Keratinocyte (primary cell): ENCODE results near the gene CNTNAP5. TPM values are rescaled to one million over a fixed set of nuclear protein-coding genes. Genes with fewer than 3 reads are reported as not detected.

ENCODE experiments used
- DNase-seq: peaks from one replicate; pipeline ENCODE4 v3.0.0-alpha.2; 2011; ENCODE audit warnings: low read depth, missing footprints, low spot score
- FAIRE-seq: peaks from 2 replicates; lab custom pipeline; 2011; peaks lifted over from hg19 to GRCh38; lab: Jason Lieb, UNC
- H2AFZ ChIP-seq: 2 replicates; pipeline ENCODE4 v1.6.0; 2012; ENCODE audit warnings: low read length, control low read depth, inconsistent platforms; ENCODE audit not compliant: control insufficient read depth
- H3K27ac ChIP-seq: 2 replicates; pipeline ENCODE4 v1.5.1; 2011; ENCODE audit warnings: low read length; ENCODE audit not compliant: control insufficient read depth, insufficient read depth
- H3K27me3 ChIP-seq: 3 replicates; pipeline ENCODE4 v1.6.0; 2011; ENCODE audit warnings: low read length; ENCODE audit not compliant: control insufficient read depth, insufficient read depth; ENCODE audit errors: extremely low read depth
- H3K36me3 ChIP-seq, 2 experiments: 2 replicates in 1 of 2; 3 replicates in 1 of 2; pipeline ENCODE4 v1.5.1; 2011; ENCODE audit warnings: low read length in 2 of 2, mild to moderate bottlenecking in 1 of 2; ENCODE audit not compliant: control insufficient read depth in 2 of 2, insufficient read depth in 2 of 2; ENCODE audit errors: extremely low read depth in 1 of 2
- H3K4me1 ChIP-seq: 3 replicates; pipeline ENCODE4 v1.5.1; 2011; ENCODE audit warnings: low read length; ENCODE audit not compliant: control insufficient read depth, insufficient read depth; ENCODE audit errors: extremely low read depth
- H3K4me2 ChIP-seq: 3 replicates; pipeline ENCODE4 v1.6.0; 2011; ENCODE audit warnings: low read depth, low read length; ENCODE audit not compliant: control insufficient read depth, insufficient read depth; ENCODE audit errors: extremely low read depth
- H3K4me3 ChIP-seq, 3 experiments: fragments of 200-600 bp in 1 of 3; sonication (generic) in 1 of 3; 2 replicates in 2 of 3; 3 replicates in 1 of 3; pipeline ENCODE4 v1.5.1; 2011 to 2016; ENCODE audit warnings: low read length in 3 of 3, mild to moderate bottlenecking in 3 of 3, control low read depth in 2 of 3, inconsistent platforms in 1 of 3, low read depth in 1 of 3, mixed read lengths in 1 of 3, mixed run types in 1 of 3, moderate library complexity in 1 of 3; ENCODE audit not compliant: control insufficient read depth in 2 of 3, insufficient read depth in 2 of 3; ENCODE audit errors: extremely low read depth in 1 of 3
- H3K79me2 ChIP-seq: 2 replicates; pipeline ENCODE4 v1.6.0; 2012; ENCODE audit warnings: low read length; ENCODE audit not compliant: control insufficient read depth, insufficient read depth
- H3K9ac ChIP-seq: 3 replicates; pipeline ENCODE4 v1.6.0; 2011; ENCODE audit warnings: low read length; ENCODE audit not compliant: control insufficient read depth, insufficient read depth; ENCODE audit errors: extremely low read depth
- H3K9me1 ChIP-seq: 3 replicates; pipeline ENCODE4 v1.6.0; 2011; ENCODE audit warnings: low read length; ENCODE audit not compliant: control insufficient read depth, insufficient read depth; ENCODE audit errors: extremely low read depth
- H3K9me3 ChIP-seq: 2 replicates; pipeline ENCODE4 v1.5.1; 2012; ENCODE audit warnings: low read depth, low read length; ENCODE audit not compliant: control insufficient read depth
- H4K20me1 ChIP-seq: 3 replicates; pipeline ENCODE4 v1.6.0; 2011; ENCODE audit warnings: low read length; ENCODE audit not compliant: control insufficient read depth, insufficient read depth; ENCODE audit errors: extremely low read depth
- EZH2 ChIP-seq: IDR thresholded peaks from one replicate; pipeline ENCODE4 v1.6.1; 2012; ENCODE audit warnings: inconsistent platforms, mild to moderate bottlenecking, low read length, moderate library complexity
- dilution Hi-C: fragments of 300-500 bp; cut with MboI; formaldehyde crosslinking; loops from one replicate; pipeline ENCODE4 v1.7.0; 2020; ENCODE audit warnings: low sequenced_read_pairs; ENCODE audit not compliant: extremely low pct_ligation_motif_present
- polyA plus RNA-seq, 5 experiments: library from polyadenylated mRNA; depleted of rRNA in 3 of 5; stranded (reverse) in 3 of 5; stranded (forward) in 1 of 5; unstranded in 1 of 5; fragments of >200 nt; gene quantifications; 1 replicate in 1 of 5; 2 replicates in 3 of 5; 3 replicates in 1 of 5; pipeline versions ENCODE4 v1.2.1 to v1.2.3, GENCODE V29; 2011 to 2012; ENCODE audit warnings: missing spikeins in 2 of 5, low read depth in 1 of 5, low replicate concordance in 1 of 5
- TF ChIP-seq, protein P1 (sequence below), 3 experiments: IDR thresholded peaks in 1 of 3; conservative IDR thresholded peaks in 1 of 3; optimal IDR thresholded peaks in 1 of 3; 2 replicates in 2 of 3; 3 replicates in 1 of 3; pipeline versions ENCODE3 to v1.5.1; 2011; ENCODE audit warnings: low read length in 3 of 3, mild to moderate bottlenecking in 3 of 3, moderate library complexity in 2 of 3, control low read depth in 1 of 3, inconsistent platforms in 1 of 3; ENCODE audit not compliant: insufficient read depth in 2 of 3; ENCODE audit errors: extremely low read depth in 1 of 3

CNTNAP5 gene
- polyA plus RNA-seq, 1 donor (not counting 4 experiments of a cell fraction or from before 2014, with no cell fraction given), result not detected

DNA sequence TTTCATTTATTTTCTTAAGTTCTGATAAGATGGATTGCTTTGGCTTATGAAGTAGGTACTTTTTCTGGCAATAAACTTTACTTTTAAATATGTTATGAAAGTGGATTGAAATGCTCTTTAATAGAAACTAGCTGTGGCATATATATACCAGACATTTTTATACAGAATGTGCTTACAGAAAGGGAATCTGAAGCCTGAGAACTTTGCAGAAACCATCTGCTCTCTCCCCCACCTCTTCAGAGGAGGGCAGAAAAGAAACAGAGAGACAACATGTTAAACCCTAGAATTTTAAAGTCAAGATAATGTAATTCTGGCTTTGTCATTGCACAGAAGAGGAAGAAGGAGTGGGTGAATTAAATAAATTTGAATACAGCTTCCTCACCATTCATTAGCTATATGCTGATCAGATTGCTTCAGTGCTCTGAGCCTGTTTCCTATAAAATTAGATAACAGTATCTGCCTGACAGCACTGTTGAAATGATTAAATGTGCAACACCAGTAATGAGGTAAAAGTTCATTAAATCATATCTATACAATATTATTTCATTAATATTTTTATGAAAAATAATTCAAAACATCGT, 247.3 kb downstream of the CNTNAP5 start:
- Histone ChIP-seq H3K9ac (no peak overlapping the region), H3K36me3 (no peaks in the 10 kb centered on the region), H4K20me1 (no peaks in the 10 kb centered on the region), H3K4me1 (no peaks in the 10 kb centered on the region), H3K9me3 (no peaks in the 10 kb centered on the region), H3K9me1 (no peaks in the 10 kb centered on the region), H3K27me3 (no peaks in the 10 kb centered on the region), H3K27ac (no peak overlapping the region), H3K79me2 (no peaks in the 10 kb centered on the region), H2AFZ (no peak overlapping the region), H3K4me3 (no peak overlapping the region), H3K4me2 (no peak overlapping the region)
- dilution Hi-C loops, result no loop called here
- FAIRE-seq (no peak), DNase-seq (no peak)
- no peak for TF ChIP-seq EZH2
- TF ChIP-seq, protein P1, sequence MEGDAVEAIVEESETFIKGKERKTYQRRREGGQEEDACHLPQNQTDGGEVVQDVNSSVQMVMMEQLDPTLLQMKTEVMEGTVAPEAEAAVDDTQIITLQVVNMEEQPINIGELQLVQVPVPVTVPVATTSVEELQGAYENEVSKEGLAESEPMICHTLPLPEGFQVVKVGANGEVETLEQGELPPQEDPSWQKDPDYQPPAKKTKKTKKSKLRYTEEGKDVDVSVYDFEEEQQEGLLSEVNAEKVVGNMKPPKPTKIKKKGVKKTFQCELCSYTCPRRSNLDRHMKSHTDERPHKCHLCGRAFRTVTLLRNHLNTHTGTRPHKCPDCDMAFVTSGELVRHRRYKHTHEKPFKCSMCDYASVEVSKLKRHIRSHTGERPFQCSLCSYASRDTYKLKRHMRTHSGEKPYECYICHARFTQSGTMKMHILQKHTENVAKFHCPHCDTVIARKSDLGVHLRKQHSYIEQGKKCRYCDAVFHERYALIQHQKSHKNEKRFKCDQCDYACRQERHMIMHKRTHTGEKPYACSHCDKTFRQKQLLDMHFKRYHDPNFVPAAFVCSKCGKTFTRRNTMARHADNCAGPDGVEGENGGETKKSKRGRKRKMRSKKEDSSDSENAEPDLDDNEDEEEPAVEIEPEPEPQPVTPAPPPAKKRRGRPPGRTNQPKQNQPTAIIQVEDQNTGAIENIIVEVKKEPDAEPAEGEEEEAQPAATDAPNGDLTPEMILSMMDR (optimal IDR thresholded peaks at IDR 0.05 in 1 of 3, IDR thresholded peaks at IDR 0.05 in 1 of 3, conservative IDR thresholded peaks at IDR 0.05 in 1 of 3; ENCODE audit: extremely low read depth in 1 of 3, insufficient read depth in 2 of 3, low read length in 3 of 3), result no peak

DNA sequence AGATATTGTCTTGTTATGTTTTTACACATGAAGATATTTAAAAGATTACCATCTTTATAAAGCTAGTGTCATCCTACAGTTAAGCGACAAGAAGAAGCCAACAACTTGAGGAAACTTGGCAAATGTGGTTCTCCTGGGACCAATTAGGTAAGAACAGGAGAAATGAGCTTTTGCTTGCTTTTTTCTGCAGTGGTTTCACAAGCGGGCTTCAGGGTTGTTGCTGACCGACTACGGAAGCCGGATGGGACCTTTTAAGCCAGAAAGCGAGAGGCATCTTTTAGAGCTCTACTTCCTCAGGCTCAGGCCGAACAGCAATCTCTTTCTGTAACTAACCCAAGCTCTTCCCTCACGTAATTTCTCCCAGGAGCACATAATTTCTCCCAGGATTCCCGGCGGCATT, 256.5 kb downstream of the CNTNAP5 start:
- Histone ChIP-seq H2AFZ (no peak overlapping the region), H3K4me2 (no peak overlapping the region), H3K9ac (no peak overlapping the region), H4K20me1 (no peaks in the 10 kb centered on the region), H3K27ac (no peak overlapping the region), H3K79me2 (no peaks in the 10 kb centered on the region), H3K9me1 (no peaks in the 10 kb centered on the region), H3K4me1 (no peaks in the 10 kb centered on the region), H3K27me3 (no peaks in the 10 kb centered on the region), H3K36me3 (no peaks in the 10 kb centered on the region), H3K4me3 (no peak overlapping the region), H3K9me3 (no peaks in the 10 kb centered on the region)
- FAIRE-seq (no peak), DNase-seq (no peak)
- TF ChIP-seq EZH2, result no peak
- TF ChIP-seq, protein P1 (optimal IDR thresholded peaks at IDR 0.05 in 1 of 3, IDR thresholded peaks at IDR 0.05 in 1 of 3, conservative IDR thresholded peaks at IDR 0.05 in 1 of 3; ENCODE audit: extremely low read depth in 1 of 3, insufficient read depth in 2 of 3, low read length in 3 of 3), result no peak
- dilution Hi-C loops, result no loop called here
